CD4-positive, alpha-beta T cell (primary cell): Measurements from ENCODE around the gene NUMA1. TPM values are rescaled to one million over a fixed set of nuclear protein-coding genes. Genes with fewer than 3 reads are reported as not detected.

ENCODE experiments used
- ATAC-seq: fragments of 200-7000 bp; cut with Tn5 transposase; one replicate; pipeline ENCODE4 v1.10.0; 2022; ENCODE audit warnings: mild to moderate bottlenecking; ENCODE audit not compliant: poor library complexity
- CTCF ChIA-PET: fragments of 350-600 bp; sonication (Branson Sonifier 250); formaldehyde crosslinking; loops from one replicate; lab custom pipeline; 2021; ENCODE audit warnings: antibody characterized with exemption, inconsistent platforms; lab: Charles Lee
- POLR2A ChIA-PET: fragments of 350-600 bp; sonication (Branson Sonifier 250); formaldehyde crosslinking; loops from one replicate; lab custom pipeline; 2021; ENCODE audit warnings: antibody characterized with exemption, inconsistent platforms; lab: Charles Lee
- DNase-seq, 14 experiments: peaks; one replicate each; pipeline ENCODE4 v3.0.0-alpha.2; 2013 to 2020; ENCODE audit warnings: mixed read lengths in 2 of 14
- H3K27ac ChIP-seq, 2 donors: one replicate each; pipeline versions ENCODE4 v1.5.1 to v1.7.0; 2013; ENCODE audit warnings: low read length in 2 of 2, low read depth in 1 of 2, mild to moderate bottlenecking in 1 of 2
- H3K27me3 ChIP-seq, 2 experiments: 1 replicate in 1 of 2; 2 replicates in 1 of 2; pipeline versions ENCODE4 v1.6.1 to v1.7.0; 2013; ENCODE audit warnings: low read length in 2 of 2, control low read depth in 1 of 2, mild to moderate bottlenecking in 1 of 2, moderate library complexity in 1 of 2; ENCODE audit not compliant: insufficient read depth in 2 of 2, control insufficient read depth in 1 of 2
- H3K36me3 ChIP-seq: one replicate; pipeline ENCODE4 v1.6.1; 2013; ENCODE audit warnings: low read length, control low read depth; ENCODE audit not compliant: insufficient read depth
- H3K4me1 ChIP-seq: one replicate; pipeline ENCODE4 v1.6.1; 2013; ENCODE audit warnings: low read length, control low read depth; ENCODE audit not compliant: insufficient read depth
- H3K4me3 ChIP-seq: one replicate; pipeline ENCODE4 v1.5.1; 2013; ENCODE audit warnings: mild to moderate bottlenecking, low read length, moderate library complexity
- H3K9me3 ChIP-seq, 2 experiments: 1 replicate in 1 of 2; 2 replicates in 1 of 2; pipeline versions ENCODE4 v1.6.1 to v1.7.0; 2013; ENCODE audit warnings: low read length in 2 of 2, mild to moderate bottlenecking in 2 of 2, control low read depth in 1 of 2, moderate library complexity in 1 of 2; ENCODE audit not compliant: control insufficient read depth in 1 of 2, insufficient read depth in 1 of 2
- H3K27ac Mint-ChIP-seq: one replicate; pipeline ENCODE4 v1.8.0; 2020; ENCODE audit warnings: mixed read lengths
- H3K27me3 Mint-ChIP-seq: one replicate; pipeline ENCODE4 v1.8.0; 2021; ENCODE audit warnings: mixed read lengths
- H3K36me3 Mint-ChIP-seq: one replicate; pipeline ENCODE4 v1.8.0; 2021; ENCODE audit warnings: low read depth, mixed read lengths
- H3K4me1 Mint-ChIP-seq: one replicate; pipeline ENCODE4 v1.8.0; 2021; ENCODE audit warnings: low read depth, mixed read lengths
- H3K4me3 Mint-ChIP-seq: one replicate; pipeline ENCODE4 v1.8.0; 2020; ENCODE audit warnings: mild to moderate bottlenecking, mixed read lengths
- H3K9me3 Mint-ChIP-seq: one replicate; pipeline ENCODE4 v1.8.0; 2020; ENCODE audit warnings: mixed read lengths
- intact Hi-C, 2 experiments: fragments of 100-400 bp; cut with DNase I in 1 of 2; cut with micrococcal nuclease in 1 of 2; formaldehyde crosslinking; loops; one replicate each; pipeline versions ENCODE4 v1.15.1 to v1.9.0; 2023 to 2025; cut with DNase I, micrococcal nuclease
- total RNA-seq, 174 experiments: library from RNA in 2 of 174; stranded (reverse) in 2 of 174; gene quantifications; one replicate each; pipeline ENCODE4 v1.2.3 and lab custom pipeline; 2021 to 2026
- TF ChIP-seq, protein P1 (sequence below): fragments of 200-600 bp; IDR thresholded peaks from one replicate; pipeline ENCODE4 v1.8.0; 2022; ENCODE audit warnings: antibody characterized with exemption, mild to moderate bottlenecking

The NUMA1 gene
- total RNA-seq, 2 experiments from 2014 or later: 191 to 197 TPM

DNA sequence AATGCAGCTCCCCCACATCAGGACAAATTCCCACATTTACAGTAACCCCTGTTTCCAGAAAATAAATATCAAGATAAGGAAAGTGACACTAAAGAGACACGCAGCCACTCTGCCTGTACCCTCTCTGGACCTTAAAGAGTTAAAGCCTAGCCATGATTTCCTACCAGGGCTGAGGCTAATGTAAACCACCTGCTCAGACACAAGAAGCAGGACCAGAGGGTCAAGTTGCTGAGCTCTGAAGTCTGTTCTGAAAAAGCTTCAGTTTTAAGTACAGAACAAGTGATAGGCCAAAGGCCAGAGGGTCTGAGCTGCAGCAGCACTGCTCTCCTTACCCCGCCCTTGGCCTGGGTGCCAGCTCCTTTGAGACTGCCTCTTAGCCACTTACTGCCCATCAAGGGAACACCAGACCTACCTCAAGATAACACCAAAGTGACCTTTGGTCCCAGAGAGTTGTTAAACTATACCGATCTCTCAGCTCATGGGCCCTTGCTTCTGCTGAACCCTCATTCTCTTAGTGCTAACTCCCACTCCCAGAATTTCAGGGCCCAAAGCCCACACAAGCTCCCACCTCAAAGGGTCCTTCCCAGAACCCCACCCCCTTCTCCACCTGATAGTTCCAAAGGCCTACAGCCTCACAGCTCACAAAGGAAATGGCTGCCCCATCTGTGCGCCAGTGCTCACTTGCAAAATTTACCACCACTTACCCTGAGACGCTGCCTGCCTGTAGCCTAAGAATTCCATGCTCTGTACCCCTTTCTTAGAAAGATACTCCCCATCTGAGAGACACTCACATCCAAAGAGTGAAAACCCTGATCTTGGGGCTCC lies 41.1 kb downstream of the NUMA1 start:
- Mint-ChIP-seq H3K4me1 (peaks cover 46% of the 10 kb centered on the region), H3K4me3 (no peak overlapping the region), H3K36me3 (peaks cover 24% of the 10 kb centered on the region), H3K9me3 (no peaks in the 10 kb centered on the region), H3K27me3 (no peaks in the 10 kb centered on the region), H3K27ac (no peak overlapping the region)
- ATAC-seq: no peak
- intact Hi-C loops: no loop called here
- Histone ChIP-seq H3K27me3 (no peaks in the 10 kb centered on the region), H3K9me3 (no peaks in the 10 kb centered on the region), H3K27ac (peak overlapping the region; percentile 91 to 95), H3K36me3 (peaks cover 23% of the 10 kb centered on the region), H3K4me3 (peak overlapping the region; percentile 75), H3K4me1 (peaks cover 76% of the 10 kb centered on the region)
- ChIA-PET CTCF (interaction anchor here (1.6 to 4.5 kb wide), 3 partner anchors 13 to 52 kb away, joined by 5 to 56 read pairs (median 24); no protein-coding TSS in a partner anchor), POLR2A (interaction anchor here (1.2 to 5.4 kb wide), 20 partner anchors 10 to 395 kb away, joined by 4 to 52 read pairs (median 12); partner anchors contain the start of genes ANAPC15, CLPB, IL18BP and LAMTOR1)
- peak in 2 of 14 experiments; percentile 3 to 23 for DNase-seq
- TF ChIP-seq, protein P1, sequence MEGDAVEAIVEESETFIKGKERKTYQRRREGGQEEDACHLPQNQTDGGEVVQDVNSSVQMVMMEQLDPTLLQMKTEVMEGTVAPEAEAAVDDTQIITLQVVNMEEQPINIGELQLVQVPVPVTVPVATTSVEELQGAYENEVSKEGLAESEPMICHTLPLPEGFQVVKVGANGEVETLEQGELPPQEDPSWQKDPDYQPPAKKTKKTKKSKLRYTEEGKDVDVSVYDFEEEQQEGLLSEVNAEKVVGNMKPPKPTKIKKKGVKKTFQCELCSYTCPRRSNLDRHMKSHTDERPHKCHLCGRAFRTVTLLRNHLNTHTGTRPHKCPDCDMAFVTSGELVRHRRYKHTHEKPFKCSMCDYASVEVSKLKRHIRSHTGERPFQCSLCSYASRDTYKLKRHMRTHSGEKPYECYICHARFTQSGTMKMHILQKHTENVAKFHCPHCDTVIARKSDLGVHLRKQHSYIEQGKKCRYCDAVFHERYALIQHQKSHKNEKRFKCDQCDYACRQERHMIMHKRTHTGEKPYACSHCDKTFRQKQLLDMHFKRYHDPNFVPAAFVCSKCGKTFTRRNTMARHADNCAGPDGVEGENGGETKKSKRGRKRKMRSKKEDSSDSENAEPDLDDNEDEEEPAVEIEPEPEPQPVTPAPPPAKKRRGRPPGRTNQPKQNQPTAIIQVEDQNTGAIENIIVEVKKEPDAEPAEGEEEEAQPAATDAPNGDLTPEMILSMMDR: no peak

DNA sequence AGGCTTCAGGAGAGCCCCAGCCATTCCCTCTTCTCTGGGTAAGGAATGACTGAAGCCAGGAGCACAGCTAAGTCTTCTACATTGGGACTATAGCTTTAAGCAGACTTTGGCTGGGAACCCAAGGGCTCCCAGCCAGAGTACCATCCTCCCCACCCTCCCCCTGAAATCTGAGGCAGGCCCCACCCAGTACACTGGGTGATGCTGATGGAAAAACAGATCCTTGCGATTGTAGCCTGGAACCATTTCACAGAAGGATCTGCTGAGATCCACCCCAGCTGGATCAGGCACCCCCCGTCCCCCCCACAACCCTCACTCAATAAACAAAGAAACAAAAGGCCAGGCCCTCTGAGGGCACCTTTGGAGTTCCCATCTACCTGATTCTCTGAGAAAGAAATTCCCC lies 41.9 kb downstream of the NUMA1 start:
- peaks cover 45% of the 10 kb centered on the region for H3K4me1 Mint-ChIP-seq
- H3K4me3 Mint-ChIP-seq: no peak overlapping the region

More for the DNA sequence above, 41.9 kb downstream of the NUMA1 start:
- Histone ChIP-seq H3K27me3 (no peaks in the 10 kb centered on the region), H3K4me1 (peaks cover 78% of the 10 kb centered on the region), H3K4me3 (peak overlapping the region; percentile 75), H3K36me3 (peaks cover 30% of the 10 kb centered on the region), H3K27ac (peak overlapping the region; percentile 91 to 95), H3K9me3 (no peaks in the 10 kb centered on the region)
- ChIA-PET POLR2A (interaction anchor here (1.0 to 5.4 kb wide), 8 partner anchors 12 to 110 kb away, joined by 3 to 52 read pairs (median 25); partner anchors contain the start of genes ANAPC15, NUMA1, RNF121 and XNDC1N), CTCF (interaction anchor here (4.0 to 4.5 kb wide), 2 partner anchors 13 to 52 kb away, joined by 24 to 56 read pairs; no protein-coding TSS in a partner anchor)
- H3K27me3 Mint-ChIP-seq: no peaks in the 10 kb centered on the region
- no peaks in the 10 kb centered on the region for H3K9me3 Mint-ChIP-seq
- TF ChIP-seq, protein P1: no peak
- ATAC-seq (no peak), DNase-seq (no peak)
- no peak overlapping the region for H3K27ac Mint-ChIP-seq
- peaks cover 31% of the 10 kb centered on the region for H3K36me3 Mint-ChIP-seq
- intact Hi-C loops: no loop called here
